Endothelial cell of umbilical vein (primary cell): ENCODE data around the gene A3GALT2. TPM values are rescaled to one million over a fixed set of nuclear protein-coding genes. Genes with fewer than 3 reads are reported as not detected.

Source experiments
- BruUV-seq: library from RNA; stranded (reverse); fragments of 400-500 nt; replicated peaks from 2 replicates; lab custom pipeline; 2021; lab: Mats Ljungman, UMichigan
- CTCF ChIA-PET: fragments of 300-600, 350-600 bp; sonication (Branson Sonifier 250); formaldehyde crosslinking; loops from one replicate; lab custom pipeline; 2021; ENCODE audit warnings: antibody characterized with exemption, inconsistent platforms; lab: Charles Lee
- POLR2A ChIA-PET: fragments of 300-600, 350-600 bp; sonication (Branson Sonifier 250); formaldehyde crosslinking; loops from one replicate; lab custom pipeline; 2021; ENCODE audit warnings: antibody characterized with exemption, inconsistent platforms; lab: Charles Lee
- DNase-seq: peaks from one replicate; pipeline ENCODE4 v3.0.0-alpha.2; 2011; ENCODE audit warnings: low read depth, low spot score
- FAIRE-seq: peaks from 2 replicates; lab custom pipeline; 2011; peaks lifted over from hg19 to GRCh38; lab: Jason Lieb, UNC
- H2AFZ ChIP-seq: 2 replicates; pipeline ENCODE4 v1.6.0; 2012; ENCODE audit warnings: low read depth, low read length, control low read depth, inconsistent platforms
- H3K27ac ChIP-seq: 2 replicates; pipeline ENCODE4 v1.5.1; 2011; ENCODE audit warnings: low read depth, mild to moderate bottlenecking, control low read depth, low read length, moderate library complexity; ENCODE audit not compliant: insufficient read depth
- H3K27me3 ChIP-seq, 2 experiments: 2 replicates each; pipeline versions ENCODE4 v1.6.0 to v1.6.1; 2011; ENCODE audit warnings: low read length in 2 of 2, mixed read lengths in 1 of 2; ENCODE audit not compliant: control insufficient read depth in 2 of 2, insufficient read depth in 2 of 2
- H3K36me3 ChIP-seq, 2 experiments: 2 replicates in 1 of 2; 3 replicates in 1 of 2; pipeline ENCODE4 v1.5.1; 2011; ENCODE audit warnings: low read length in 2 of 2, mild to moderate bottlenecking in 1 of 2, moderate library complexity in 1 of 2; ENCODE audit not compliant: control insufficient read depth in 2 of 2, insufficient read depth in 2 of 2; ENCODE audit errors: extremely low read depth in 1 of 2
- H3K4me1 ChIP-seq: 3 replicates; pipeline ENCODE4 v1.5.1; 2011; ENCODE audit warnings: mild to moderate bottlenecking, low read length; ENCODE audit not compliant: control insufficient read depth, insufficient read depth; ENCODE audit errors: extremely low read depth
- H3K4me2 ChIP-seq: 2 replicates; pipeline ENCODE4 v1.6.1; 2011; ENCODE audit warnings: low read length, control low read depth, mixed read lengths; ENCODE audit not compliant: insufficient read depth
- H3K4me3 ChIP-seq, 3 experiments: fragments of 200-600 bp in 1 of 3; sonication (generic), shearing (Covaris generic) in 1 of 3; replicated peaks in 1 of 3; 2 replicates each; pipeline ENCODE4 v1.5.1; 2011 to 2016; ENCODE audit warnings: control low read depth in 3 of 3, low read length in 3 of 3, mild to moderate bottlenecking in 2 of 3, inconsistent platforms in 1 of 3, low read depth in 1 of 3, moderate library complexity in 1 of 3; ENCODE audit not compliant: insufficient read depth in 1 of 3
- H3K79me2 ChIP-seq: 2 replicates; pipeline ENCODE4 v1.6.0; 2012; ENCODE audit warnings: low read length, inconsistent platforms; ENCODE audit not compliant: control insufficient read depth, insufficient read depth
- H3K9ac ChIP-seq: replicated peaks from 2 replicates; pipeline ENCODE3; 2011; ENCODE audit warnings: low read length, control low read depth; ENCODE audit not compliant: insufficient read depth; ENCODE audit errors: extremely low read depth
- H3K9me1 ChIP-seq: replicated peaks from 3 replicates; pipeline ENCODE4 v1.6.0; 2011; ENCODE audit warnings: mild to moderate bottlenecking, low read length; ENCODE audit not compliant: control insufficient read depth, insufficient read depth; ENCODE audit errors: extremely low read depth
- H3K9me3 ChIP-seq: replicated peaks from 2 replicates; pipeline ENCODE4 v1.5.1; 2012; ENCODE audit warnings: low read length, inconsistent platforms; ENCODE audit not compliant: control insufficient read depth, insufficient read depth
- H4K20me1 ChIP-seq: replicated peaks from 2 replicates; pipeline ENCODE3; 2011; ENCODE audit warnings: mild to moderate bottlenecking, low read length; ENCODE audit not compliant: control insufficient read depth, insufficient read depth; ENCODE audit errors: extremely low read depth
- CTCF ChIP-seq, 2 donors: IDR thresholded peaks; 1 replicate in 1 of 2; 2 replicates in 1 of 2; pipeline ENCODE4 v1.5.1; 2011; ENCODE audit warnings: low read length in 2 of 2, mild to moderate bottlenecking in 2 of 2, moderate library complexity in 2 of 2, control low read depth in 1 of 2, inconsistent platforms in 1 of 2, low read depth in 1 of 2; ENCODE audit not compliant: insufficient read depth in 1 of 2; ENCODE audit errors: extremely low read depth in 1 of 2
- EZH2 ChIP-seq: IDR thresholded peaks from 2 replicates; pipeline ENCODE4 v1.6.1; 2012; ENCODE audit warnings: borderline replicate concordance, low read depth, mild to moderate bottlenecking, moderate library complexity, low read length, inconsistent platforms; ENCODE audit not compliant: severe bottlenecking
- FOS ChIP-seq: IDR thresholded peaks from 2 replicates; pipeline ENCODE4 v1.6.1; 2011; ENCODE audit warnings: mild to moderate bottlenecking, low read length, moderate library complexity, borderline replicate concordance; ENCODE audit not compliant: insufficient read depth
- GATA2 ChIP-seq: IDR thresholded peaks from 2 replicates; pipeline ENCODE4 v1.7.0; 2011; ENCODE audit warnings: low read depth, mild to moderate bottlenecking, moderate library complexity, mixed read lengths, low read length; ENCODE audit not compliant: insufficient read length, insufficient read depth
- JUN ChIP-seq: IDR thresholded peaks from 2 replicates; pipeline ENCODE4 v1.6.1; 2011; ENCODE audit warnings: borderline replicate concordance, low read depth; ENCODE audit not compliant: insufficient read length, insufficient read depth
- MAX ChIP-seq: IDR thresholded peaks from 2 replicates; pipeline ENCODE4 v1.6.1; 2011; ENCODE audit not compliant: insufficient read depth, insufficient read length
- MYC ChIP-seq: IDR thresholded peaks from one replicate; pipeline ENCODE4 v1.6.1; 2011; ENCODE audit warnings: mild to moderate bottlenecking, low read depth, low read length
- POLR2A ChIP-seq: IDR thresholded peaks from 2 replicates; pipeline ENCODE4 v1.6.1; 2012; ENCODE audit warnings: low read depth, mild to moderate bottlenecking, control low read depth, low read length
- POLR2AphosphoS5 ChIP-seq: IDR thresholded peaks from 2 replicates; pipeline ENCODE4 v1.6.1; 2012; ENCODE audit warnings: low read depth, mild to moderate bottlenecking, control low read depth, low read length, moderate library complexity; ENCODE audit not compliant: insufficient read depth
- dilution Hi-C: fragments of 300-500 bp; cut with MboI; formaldehyde crosslinking; loops from one replicate; pipeline ENCODE4 v1.15.0; 2019; ENCODE audit warnings: low sequenced_read_pairs; ENCODE audit not compliant: extremely low pct_ligation_motif_present
- intact Hi-C: fragments of 100-400 bp; cut with micrococcal nuclease; formaldehyde crosslinking; loops from one replicate; pipeline ENCODE4 v1.10.0; 2022
- polyA plus RNA-seq, 4 experiments: library from polyadenylated mRNA; depleted of rRNA in 3 of 4; stranded (reverse) in 3 of 4; unstranded in 1 of 4; fragments of >200 nt; gene quantifications; 2 replicates each; pipeline versions ENCODE4 v1.2.1 to v1.2.3, GENCODE V29; 2011 to 2012; ENCODE audit warnings: missing spikeins in 1 of 4
- total RNA-seq: library from RNA; stranded (reverse); gene quantifications from 2 replicates; pipeline ENCODE4 v1.2.3, GENCODE V29; 2021

Gene A3GALT2
- total and polyA plus RNA-seq, 2 donors (not counting 3 experiments of a cell fraction or from before 2014, with no cell fraction given) = not detected

GRCh38 chr1:33314416-33314815 lies 6.5 kb downstream of the A3GALT2 start:
- FAIRE-seq (no peak), DNase-seq (no peak)
- no peaks in the 10 kb centered on the region for H3K9me1 ChIP-seq
- no peaks in the 10 kb centered on the region for H3K27me3 ChIP-seq
- H3K4me2 ChIP-seq = no peak overlapping the region
- no TSS peak for BruUV-seq
- no peak overlapping the region for H3K9ac ChIP-seq
- dilution Hi-C loops (no loop called here), intact Hi-C loops (no loop called here)
- ChIA-PET CTCF (interaction anchor here (2.6 kb wide), 1 partner anchor 19 kb away, joined by 14 read pairs; no protein-coding TSS in a partner anchor), POLR2A (no interaction called here)
- H4K20me1 ChIP-seq = no peaks in the 10 kb centered on the region
- no peaks in the 10 kb centered on the region for H3K79me2 ChIP-seq
- no peak overlapping the region for H3K27ac ChIP-seq
- no peaks in the 10 kb centered on the region for H3K9me3 ChIP-seq
- H2AFZ ChIP-seq = no peak overlapping the region
- H3K4me3 ChIP-seq = no peak overlapping the region
- H3K36me3 ChIP-seq = no peaks in the 10 kb centered on the region
- H3K4me1 ChIP-seq = no peaks in the 10 kb centered on the region
- TF ChIP-seq CTCF (IDR thresholded peaks at IDR 0.05; ENCODE audit: extremely low read depth in 1 of 2, insufficient read depth in 1 of 2, low read depth in 1 of 2, low read length in 2 of 2) = no peak
- no peak for TF ChIP-seq JUN
- no peak for TF ChIP-seq POLR2AphosphoS5
- TF ChIP-seq GATA2 = no peak

- BruUV-seq = no TSS peak
- TF ChIP-seq MYC (no peak), FOS (no peak), MAX (no peak), POLR2AphosphoS5 (no peak), JUN (no peak), POLR2A (no peak), CTCF (IDR thresholded peaks at IDR 0.05; ENCODE audit: extremely low read depth in 1 of 2, insufficient read depth in 1 of 2, low read depth in 1 of 2, low read length in 2 of 2) (no peak), EZH2 (no peak), GATA2 (no peak)
- CTCF ChIA-PET = interaction anchor here (0.9 to 2.6 kb wide), 3 partner anchors 9 to 175 kb away, joined by 3 to 14 read pairs (median 3); no protein-coding TSS in a partner anchor
- DNase-seq = no peak
- dilution Hi-C loops (no loop called here), intact Hi-C loops (no loop called here)
- no peaks in the 10 kb centered on the region for H3K27me3 ChIP-seq
- H3K36me3 ChIP-seq = no peaks in the 10 kb centered on the region
- no peak overlapping the region for H3K4me2 ChIP-seq
- H2AFZ ChIP-seq = no peak overlapping the region
- POLR2A ChIA-PET = no interaction called here
- no peaks in the 10 kb centered on the region for H3K9me1 ChIP-seq
- no peaks in the 10 kb centered on the region for H3K79me2 ChIP-seq
- no peaks in the 10 kb centered on the region for H3K4me1 ChIP-seq
- no peak overlapping the region for H3K4me3 ChIP-seq
- no peaks in the 10 kb centered on the region for H3K9me3 ChIP-seq
- H3K27ac ChIP-seq = no peak overlapping the region
- no peak for FAIRE-seq
- no peak overlapping the region for H3K9ac ChIP-seq
- H4K20me1 ChIP-seq = no peaks in the 10 kb centered on the region
Measured at GRCh38 chr1:33312413-33312749, 8.5 kb downstream of the A3GALT2 start.
